Left ventricle myocardium inferior (tissue), 1 donor: ENCODE results near the gene CAPS2. TPM values are rescaled to one million over a fixed set of nuclear protein-coding genes. Genes with fewer than 3 reads are reported as not detected.
A peak's percentile ranks its signal among the peaks of the same experiment; 100 is the strongest.

Source experiments
- DNase-seq: peaks from one replicate; pipeline ENCODE4 v3.0.0-alpha.2; 2020
- H3K27ac ChIP-seq: fragments of 200-600 bp; replicated peaks from 2 replicates; pipeline ENCODE4 v1.8.0; 2021
- H3K27me3 ChIP-seq: fragments of 200-600 bp; 2 replicates; pipeline ENCODE4 v1.8.0; 2021; ENCODE audit warnings: low read depth
- H3K36me3 ChIP-seq: fragments of 200-600 bp; 2 replicates; pipeline ENCODE4 v1.8.0; 2021
- H3K4me1 ChIP-seq: fragments of 200-600 bp; 2 replicates; pipeline ENCODE4 v1.8.0; 2021
- H3K4me3 ChIP-seq: fragments of 200-600 bp; 2 replicates; pipeline ENCODE4 v1.8.0; 2021; ENCODE audit warnings: mild to moderate bottlenecking, moderate library complexity
- H3K9me3 ChIP-seq: fragments of 200-600 bp; replicated peaks from 2 replicates; pipeline ENCODE4 v1.8.0; 2021
- intact Hi-C: fragments of 100-400 bp; cut with micrococcal nuclease; formaldehyde crosslinking; loops from one replicate; pipeline ENCODE4 v1.11.0; 2022
- long read RNA-seq: library from polyadenylated mRNA; unstranded; transcript quantifications from one replicate; pipeline ENCODE4 v2.0.0, GENCODE V29; 2021
- total RNA-seq: library from RNA; stranded (reverse); fragmentation: NEBNext Ultra II Directional; extraction: Animal tissue kit (Norgen Biotek cat#: 25700); gene quantifications from one replicate; pipeline ENCODE4 v1.2.1, GENCODE V29; 2021
- TF ChIP-seq, protein P1 (sequence below): fragments of 200-600 bp; IDR thresholded peaks from 2 replicates; pipeline ENCODE4 v1.8.0; 2021; ENCODE audit warnings: antibody characterized with exemption, mild to moderate bottlenecking, borderline replicate concordance
- donor health status: DM: no; HTN: yes; CAD: no; lungs with severe emphysema.

The CAPS2 gene
- total RNA-seq, result 13.4 TPM
- long read RNA-seq, partial matches to known transcripts, result 0 of 15 reads
- long read RNA-seq, other reads (novel, unspliced or antisense), result 14 of 15 reads

DNA sequence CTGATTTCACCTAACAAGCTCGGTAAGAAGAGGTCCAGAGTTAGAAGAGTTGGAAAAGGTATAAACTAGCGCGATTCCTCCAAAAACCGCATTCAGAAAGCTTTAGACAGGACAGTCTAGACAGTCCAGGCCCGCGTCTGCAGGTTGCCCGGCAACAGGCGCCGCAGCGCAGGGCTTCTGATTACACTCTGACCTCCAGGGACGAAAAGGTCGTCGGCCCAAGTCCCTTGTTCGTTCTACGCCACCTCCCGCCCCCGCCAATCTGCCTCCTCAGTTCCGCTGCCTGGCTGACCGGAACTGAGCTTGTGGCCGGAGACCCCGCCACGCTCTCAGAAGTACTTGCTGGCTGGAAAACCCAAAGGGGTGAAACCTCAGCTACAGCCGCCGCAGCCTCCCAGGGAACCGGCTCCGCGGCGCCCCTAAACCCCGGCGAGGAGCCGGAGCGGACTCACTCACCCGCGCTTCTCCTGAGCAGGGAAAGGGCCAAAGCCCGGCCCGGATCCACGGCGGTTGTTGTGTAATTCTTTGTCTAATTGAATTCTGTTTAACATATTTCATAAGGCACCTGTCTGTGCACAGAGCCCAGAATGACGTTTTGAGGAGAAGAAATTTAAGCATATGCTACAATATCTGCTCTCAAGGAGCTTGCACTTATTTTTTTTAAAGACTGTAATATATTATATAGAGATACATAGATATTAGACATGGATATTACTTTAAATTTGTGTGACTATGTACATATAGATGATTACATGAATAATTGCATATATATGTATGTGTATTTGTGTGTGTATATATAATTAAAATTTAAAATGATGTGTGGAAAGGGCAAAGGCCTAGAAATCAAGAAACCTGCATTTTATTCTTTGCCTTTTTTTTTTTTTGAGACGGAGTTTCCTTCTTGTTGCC lies at the start of gene CAPS2:
CAPS2 (minus strand) TSS at position 407 of the 909 bp plus-strand sequence. CDS start 3,826 bp downstream, outside the sequence.
- H3K4me1 ChIP-seq, result peaks cover 21% of the 10 kb centered on the region
- no peaks in the 10 kb centered on the region for H3K36me3 ChIP-seq
- TF ChIP-seq, protein P1, sequence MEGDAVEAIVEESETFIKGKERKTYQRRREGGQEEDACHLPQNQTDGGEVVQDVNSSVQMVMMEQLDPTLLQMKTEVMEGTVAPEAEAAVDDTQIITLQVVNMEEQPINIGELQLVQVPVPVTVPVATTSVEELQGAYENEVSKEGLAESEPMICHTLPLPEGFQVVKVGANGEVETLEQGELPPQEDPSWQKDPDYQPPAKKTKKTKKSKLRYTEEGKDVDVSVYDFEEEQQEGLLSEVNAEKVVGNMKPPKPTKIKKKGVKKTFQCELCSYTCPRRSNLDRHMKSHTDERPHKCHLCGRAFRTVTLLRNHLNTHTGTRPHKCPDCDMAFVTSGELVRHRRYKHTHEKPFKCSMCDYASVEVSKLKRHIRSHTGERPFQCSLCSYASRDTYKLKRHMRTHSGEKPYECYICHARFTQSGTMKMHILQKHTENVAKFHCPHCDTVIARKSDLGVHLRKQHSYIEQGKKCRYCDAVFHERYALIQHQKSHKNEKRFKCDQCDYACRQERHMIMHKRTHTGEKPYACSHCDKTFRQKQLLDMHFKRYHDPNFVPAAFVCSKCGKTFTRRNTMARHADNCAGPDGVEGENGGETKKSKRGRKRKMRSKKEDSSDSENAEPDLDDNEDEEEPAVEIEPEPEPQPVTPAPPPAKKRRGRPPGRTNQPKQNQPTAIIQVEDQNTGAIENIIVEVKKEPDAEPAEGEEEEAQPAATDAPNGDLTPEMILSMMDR, result no peak
- no peaks in the 10 kb centered on the region for H3K9me3 ChIP-seq
- intact Hi-C loops, result loop anchor here (5.0 kb wide), 1 partner anchor 177 kb away; no protein-coding TSS in a partner anchor
- peak within 1 kb of the TSS; percentile 72 for H3K4me3 ChIP-seq
- peak; percentile 87 for DNase-seq
- no peaks in the 10 kb centered on the region for H3K27me3 ChIP-seq
- H3K27ac ChIP-seq, result peak within 1 kb of the TSS; percentile 82

DNA sequence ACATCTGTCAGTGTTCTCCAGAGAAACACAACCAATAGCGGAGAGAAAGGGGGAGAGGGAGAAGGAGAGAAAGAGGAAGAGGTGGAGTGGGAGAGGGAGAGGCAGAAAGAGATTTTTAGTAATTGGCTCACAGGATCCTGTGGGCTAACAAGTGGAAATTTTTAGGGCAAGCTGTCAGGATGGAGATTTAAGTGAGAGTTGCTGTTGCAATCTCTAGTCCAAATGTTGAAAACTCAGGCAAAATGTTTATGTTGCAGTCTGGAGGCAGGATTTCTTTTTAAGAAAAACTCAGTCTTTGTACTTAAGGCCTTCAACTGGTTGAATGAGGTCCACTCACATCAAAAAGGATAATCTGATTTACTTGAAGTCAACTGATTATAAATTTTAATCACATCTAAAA lies 48.2 kb upstream of the CAPS2 start:
- Histone ChIP-seq H3K27ac (no peak overlapping the region), H3K27me3 (no peaks in the 10 kb centered on the region), H3K36me3 (no peaks in the 10 kb centered on the region), H3K4me3 (no peak overlapping the region), H3K9me3 (no peaks in the 10 kb centered on the region), H3K4me1 (no peaks in the 10 kb centered on the region)
- intact Hi-C loops, result no loop called here
- TF ChIP-seq, protein P1, result no peak
- no peak for DNase-seq

DNA sequence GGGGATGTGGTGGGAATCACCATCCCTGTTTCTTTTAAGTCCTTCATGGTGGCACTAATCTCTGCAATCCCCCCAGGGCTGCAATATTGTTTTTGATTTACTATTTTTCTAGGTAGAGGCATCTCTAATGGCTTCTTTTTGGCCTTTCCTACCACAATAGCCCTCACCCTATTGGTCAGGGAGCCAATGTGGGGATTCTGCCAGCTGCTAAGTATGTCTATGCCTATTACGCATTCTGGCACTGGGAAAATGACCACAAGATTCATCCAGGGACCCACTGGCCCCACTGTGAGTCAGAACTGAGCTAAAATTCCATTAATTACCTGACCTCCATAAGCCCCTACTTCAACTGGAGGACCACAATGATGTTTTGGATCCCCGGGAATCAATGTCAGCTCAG lies 44.8 kb upstream of the CAPS2 start:
- Histone ChIP-seq H3K4me1 (no peaks in the 10 kb centered on the region), H3K9me3 (no peaks in the 10 kb centered on the region), H3K4me3 (no peak overlapping the region), H3K27me3 (no peaks in the 10 kb centered on the region), H3K27ac (no peak overlapping the region), H3K36me3 (no peaks in the 10 kb centered on the region)
- TF ChIP-seq, protein P1, result no peak
- intact Hi-C loops, result no loop called here
- DNase-seq, result no peak

DNA sequence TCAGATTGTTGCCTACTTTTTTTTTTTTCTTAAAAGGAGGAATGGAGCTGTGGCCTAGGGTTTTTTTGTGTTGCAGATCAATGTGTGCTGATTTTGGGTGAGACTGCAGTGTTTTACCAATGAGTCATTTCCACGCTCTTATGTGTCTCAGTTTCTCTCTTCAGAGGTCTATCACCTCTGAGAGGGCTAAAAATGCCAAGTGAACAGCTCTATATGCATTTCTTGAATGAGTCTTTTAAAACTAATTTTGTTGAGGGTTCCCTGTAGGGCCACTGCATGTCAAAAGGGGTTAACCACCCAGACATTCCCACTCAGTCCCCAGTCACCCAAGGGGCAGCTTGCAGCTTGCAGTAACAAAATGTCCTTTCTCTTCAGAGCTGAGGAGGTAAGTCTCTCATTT lies 36.5 kb upstream of the CAPS2 start:
- Histone ChIP-seq H3K4me3 (no peak overlapping the region), H3K36me3 (no peaks in the 10 kb centered on the region)

DNA sequence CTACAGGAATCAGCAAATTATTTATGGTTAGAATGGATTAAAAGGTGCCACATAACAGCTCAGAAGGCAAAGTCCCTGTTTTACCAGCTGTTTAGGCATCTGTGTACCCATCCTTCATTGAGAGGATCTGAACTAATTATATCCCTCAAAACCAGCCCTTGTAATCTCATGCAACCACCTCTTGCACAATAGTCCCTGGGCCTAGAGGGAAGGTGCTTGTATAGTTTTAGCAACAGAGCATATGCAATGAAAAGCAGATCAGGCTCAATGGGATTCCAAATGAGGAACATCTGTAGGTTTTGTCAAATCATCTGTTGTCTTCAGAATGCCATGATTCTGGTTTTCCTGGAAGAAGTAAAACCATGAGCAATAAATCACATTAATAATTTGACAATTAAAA lies 34.8 kb upstream of the CAPS2 start:
- no peaks in the 10 kb centered on the region for H3K27me3 ChIP-seq
- no peaks in the 10 kb centered on the region for H3K9me3 ChIP-seq
- no peak overlapping the region for H3K4me3 ChIP-seq
- peak overlapping the region; percentile 56 for H3K27ac ChIP-seq
- TF ChIP-seq, protein P1, result no peak
- no peaks in the 10 kb centered on the region for H3K36me3 ChIP-seq
- intact Hi-C loops, result no loop called here
- H3K4me1 ChIP-seq, result peaks cover 13% of the 10 kb centered on the region
- DNase-seq, result no peak

More for the DNA sequence above, 36.5 kb upstream of the CAPS2 start:
- Histone ChIP-seq H3K27me3 (no peaks in the 10 kb centered on the region), H3K27ac (no peak overlapping the region), H3K4me1 (peaks cover 13% of the 10 kb centered on the region), H3K9me3 (no peaks in the 10 kb centered on the region)
- DNase-seq, result no peak
- intact Hi-C loops, result no loop called here
- TF ChIP-seq, protein P1, result no peak
